SW480 (cell line): Measurements from ENCODE around the gene BLOC1S4.

Experiments used
- DNase-seq: peaks from one replicate; pipeline ENCODE4 v3.0.0-alpha.2; 2016; ENCODE audit warnings: low spot score

The BLOC1S4 gene

GRCh38 chr4:6764976-6765620 is 49.1 kb downstream of the BLOC1S4 start:
- DNase-seq = no peak

GRCh38 chr4:6765703-6766102 is 49.7 kb downstream of the BLOC1S4 start:
- no peak for DNase-seq
